Endothelial cell of umbilical vein (primary cell): ENCODE results near the gene TREX2.

Experiments
- MAX ChIP-seq: IDR thresholded peaks from 2 replicates; pipeline ENCODE4 v1.6.1; 2011; ENCODE audit not compliant: insufficient read depth, insufficient read length
- TF ChIP-seq, protein P1 (sequence below), 2 donors: IDR thresholded peaks; 1 replicate in 1 of 2; 2 replicates in 1 of 2; pipeline ENCODE4 v1.5.1; 2011; ENCODE audit warnings: low read length in 2 of 2, mild to moderate bottlenecking in 2 of 2, moderate library complexity in 2 of 2, control low read depth in 1 of 2, inconsistent platforms in 1 of 2, low read depth in 1 of 2; ENCODE audit not compliant: insufficient read depth in 1 of 2; ENCODE audit errors: extremely low read depth in 1 of 2

DNA sequence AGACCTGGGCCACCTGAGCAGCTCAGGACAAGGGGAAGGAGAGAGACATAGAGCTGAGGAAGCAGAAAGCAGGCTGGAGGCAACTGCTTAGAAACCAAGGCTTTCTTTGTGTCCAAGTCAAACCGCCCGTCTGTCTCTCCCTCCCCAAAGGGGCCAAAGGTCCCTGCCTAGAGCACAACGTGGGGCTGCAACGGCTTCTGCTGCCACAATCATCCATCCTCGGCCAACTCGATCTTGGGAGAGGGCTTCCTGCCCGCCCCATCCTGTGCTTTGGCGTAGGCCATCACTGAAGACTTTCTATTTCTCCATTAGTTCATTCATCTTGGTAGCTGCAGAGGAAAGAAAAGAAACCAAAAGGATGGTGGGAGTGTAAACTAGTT is 1.7 kb upstream of the TREX2 start:
- TF ChIP-seq, protein P1, sequence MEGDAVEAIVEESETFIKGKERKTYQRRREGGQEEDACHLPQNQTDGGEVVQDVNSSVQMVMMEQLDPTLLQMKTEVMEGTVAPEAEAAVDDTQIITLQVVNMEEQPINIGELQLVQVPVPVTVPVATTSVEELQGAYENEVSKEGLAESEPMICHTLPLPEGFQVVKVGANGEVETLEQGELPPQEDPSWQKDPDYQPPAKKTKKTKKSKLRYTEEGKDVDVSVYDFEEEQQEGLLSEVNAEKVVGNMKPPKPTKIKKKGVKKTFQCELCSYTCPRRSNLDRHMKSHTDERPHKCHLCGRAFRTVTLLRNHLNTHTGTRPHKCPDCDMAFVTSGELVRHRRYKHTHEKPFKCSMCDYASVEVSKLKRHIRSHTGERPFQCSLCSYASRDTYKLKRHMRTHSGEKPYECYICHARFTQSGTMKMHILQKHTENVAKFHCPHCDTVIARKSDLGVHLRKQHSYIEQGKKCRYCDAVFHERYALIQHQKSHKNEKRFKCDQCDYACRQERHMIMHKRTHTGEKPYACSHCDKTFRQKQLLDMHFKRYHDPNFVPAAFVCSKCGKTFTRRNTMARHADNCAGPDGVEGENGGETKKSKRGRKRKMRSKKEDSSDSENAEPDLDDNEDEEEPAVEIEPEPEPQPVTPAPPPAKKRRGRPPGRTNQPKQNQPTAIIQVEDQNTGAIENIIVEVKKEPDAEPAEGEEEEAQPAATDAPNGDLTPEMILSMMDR (IDR thresholded peaks at IDR 0.05; ENCODE audit: extremely low read depth in 1 of 2, insufficient read depth in 1 of 2, low read depth in 1 of 2, low read length in 2 of 2): no peak
- no peak for TF ChIP-seq MAX
